ENCODE data around the gene RERE.

GRCh38 chr1:8477166-8477982 is 340.1 kb downstream of the RERE start:
- TF ChIP-seq CTCF (IDR thresholded peaks at IDR 0.05), result no peak
- TF ChIP-seq POLR2A (IDR thresholded peaks at IDR 0.05), result no peak

All from thyroid gland (tissue), 4 donors.